HG02938 (cell line): ENCODE measurements around the gene ETS2.

Source experiments
- ATAC-seq: cut with Tn5 transposase; IDR thresholded peaks from one replicate; pipeline ENCODE4 v1.9.1; 2021; ENCODE audit warnings: mild to moderate bottlenecking, moderate library complexity; ENCODE audit not compliant: unreplicated experiment

ETS2 gene

DNA sequence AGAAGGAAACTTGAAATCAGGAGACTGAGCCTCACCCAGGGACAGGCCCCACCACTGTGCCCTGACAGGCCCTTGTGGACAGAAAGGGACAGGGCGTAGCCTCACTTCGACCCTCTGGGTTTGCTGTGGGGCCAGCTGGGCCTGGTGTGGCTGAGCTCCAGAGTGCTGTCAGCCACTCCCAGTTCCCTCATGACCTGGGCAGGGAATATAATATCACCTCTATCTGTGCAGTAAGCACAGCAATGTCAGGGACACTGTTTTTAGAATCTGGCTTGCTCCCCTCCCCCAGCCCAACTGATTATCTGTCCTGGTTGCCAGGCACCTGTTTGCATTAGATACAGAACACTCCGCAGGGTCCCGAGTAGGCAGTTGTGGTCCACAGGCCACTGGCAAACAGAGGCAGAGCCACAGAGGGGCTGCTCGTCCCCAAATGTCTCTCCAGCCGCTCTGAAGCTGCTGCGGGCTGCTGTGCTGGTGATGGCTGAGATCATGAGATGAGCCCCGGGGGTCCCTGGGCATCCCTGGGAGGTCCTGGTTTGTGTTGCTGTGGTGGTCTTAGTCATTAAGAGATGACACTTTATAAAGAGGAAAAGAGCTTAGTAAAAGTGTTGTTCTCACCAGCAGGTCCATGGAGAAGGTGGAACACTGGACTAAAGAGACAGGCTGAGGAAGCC, 51.6 kb downstream of the ETS2 start:
- ATAC-seq: no peak

DNA sequence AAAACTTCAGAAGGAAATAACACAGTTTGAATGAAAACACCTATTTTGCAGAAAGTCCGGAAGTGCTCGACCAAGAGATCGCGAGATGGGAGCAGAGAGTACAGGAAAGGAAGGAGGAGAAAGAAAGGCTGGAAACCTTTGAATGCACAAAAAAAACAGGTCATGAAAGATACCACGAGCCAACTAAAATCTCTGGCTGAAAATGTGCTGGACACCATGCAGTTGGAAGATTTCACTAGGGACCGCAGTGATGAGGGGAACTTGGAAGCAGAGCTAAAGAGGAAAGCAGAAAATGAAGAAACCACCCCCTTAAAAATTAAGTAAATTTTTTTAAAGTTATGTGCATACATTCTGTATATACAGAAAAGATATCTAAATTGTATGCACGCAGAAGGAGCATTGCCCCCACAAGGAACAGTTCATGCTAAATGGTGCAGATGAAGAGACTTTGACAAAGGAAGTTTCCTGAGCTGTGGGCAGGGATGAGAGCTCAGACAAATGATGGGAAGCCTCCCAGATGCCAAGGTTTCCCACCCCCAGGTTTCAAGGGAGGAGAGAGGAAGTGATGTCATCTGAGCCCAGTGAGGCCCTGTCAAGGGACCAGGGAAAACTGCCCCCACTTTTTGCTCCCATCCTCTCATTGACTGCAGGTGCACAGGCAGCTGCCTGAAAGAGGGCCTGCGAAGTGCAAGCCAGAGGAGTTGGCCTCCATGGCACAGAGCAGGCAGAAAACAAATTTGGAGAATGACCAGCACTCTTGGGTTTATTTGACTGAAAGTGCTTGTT, 52.5 kb downstream of the ETS2 start:
- ATAC-seq: no peak

DNA sequence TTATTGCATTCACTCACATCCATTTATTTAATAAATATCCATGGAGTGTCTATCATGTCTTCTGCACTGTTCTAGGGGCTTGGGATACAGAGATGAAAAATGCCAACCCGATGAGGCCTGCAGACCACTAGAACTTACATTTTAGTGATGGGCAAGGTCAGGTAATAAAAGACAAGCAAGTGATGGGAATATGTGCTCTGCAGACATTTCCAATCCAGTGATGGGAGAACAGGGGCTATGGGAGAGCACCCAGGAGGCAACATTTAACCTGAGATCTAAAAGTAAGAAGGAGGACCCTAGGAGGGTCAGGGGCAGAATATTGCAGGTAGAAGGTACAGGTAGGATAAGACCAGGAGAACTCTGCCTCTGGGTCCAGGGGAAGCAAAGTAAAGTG, 53.1 kb downstream of the ETS2 start:
- ATAC-seq: no peak

GRCh38 chr21:38859852-38860251, 54.1 kb downstream of the ETS2 start:
- ATAC-seq: no peak

DNA sequence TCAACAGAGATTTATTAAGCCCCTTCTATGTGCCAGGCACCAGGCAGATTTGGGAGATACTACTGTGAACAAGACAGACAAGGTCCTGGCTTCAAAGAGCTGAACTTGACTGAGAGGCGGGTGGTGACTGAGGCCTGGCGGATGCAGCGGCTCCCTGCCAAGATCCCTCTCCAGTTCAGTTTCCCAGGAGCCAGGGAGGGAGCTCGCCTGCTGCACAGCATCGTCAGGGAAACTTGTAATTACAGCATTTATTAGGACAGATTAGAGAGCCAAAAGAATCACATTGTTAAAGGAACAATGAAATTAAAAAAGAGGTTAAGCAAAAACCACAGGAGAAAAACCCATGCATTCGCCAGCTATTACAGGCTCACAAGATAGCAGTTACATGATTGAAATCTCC, 55.3 kb downstream of the ETS2 start:
- ATAC-seq: no peak

DNA sequence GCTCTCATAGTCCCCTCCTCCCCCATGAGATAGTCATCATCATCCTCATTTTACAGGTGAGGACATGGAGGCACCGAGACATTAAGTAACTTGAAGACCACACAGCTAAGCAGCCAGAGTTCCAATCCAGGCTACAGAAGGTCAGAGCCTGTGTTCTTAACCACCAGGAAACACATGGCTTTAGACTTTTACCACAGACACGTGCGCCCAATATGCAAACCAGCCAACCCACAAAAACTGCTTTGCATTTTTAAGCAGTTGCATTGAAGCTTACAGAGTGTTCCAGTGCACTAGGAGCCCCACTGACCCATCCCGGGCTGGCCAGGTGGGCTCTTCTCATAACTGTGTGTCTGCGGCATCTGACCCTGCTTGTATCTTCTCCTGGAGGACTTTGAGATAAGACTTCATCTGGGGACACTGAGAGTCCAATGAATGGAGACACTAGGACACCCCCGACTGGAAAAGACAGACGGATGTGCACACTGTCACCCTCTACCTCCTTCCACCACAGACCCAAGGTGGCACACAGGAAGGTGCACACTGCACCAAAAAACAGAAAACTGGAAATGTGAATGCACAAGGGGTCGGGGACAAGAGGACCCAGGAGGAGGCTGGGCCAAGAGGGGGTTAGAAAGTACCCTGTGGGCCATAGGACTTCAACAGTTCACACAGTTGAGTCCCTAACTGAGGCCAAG, 56.4 kb downstream of the ETS2 start:
- peak; percentile 94 for ATAC-seq

DNA sequence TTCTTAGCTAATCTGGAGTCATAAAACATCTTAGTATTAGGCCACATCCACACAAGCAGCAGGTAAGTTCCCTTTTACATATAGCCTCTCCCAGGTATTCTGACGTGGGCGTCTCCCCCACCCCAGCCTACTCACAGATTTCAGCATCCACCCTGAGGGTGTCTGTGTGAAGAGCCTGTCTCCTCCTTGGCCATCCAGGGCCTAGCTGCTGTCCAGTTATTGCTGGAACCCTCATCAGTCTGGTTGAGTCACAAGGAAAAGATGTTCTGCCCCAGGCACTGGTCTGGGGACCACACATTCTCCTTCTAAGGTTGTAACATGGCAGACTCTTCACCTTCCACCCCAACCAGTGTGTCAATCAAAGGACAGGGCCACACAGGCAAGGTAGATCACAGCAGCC, 57.6 kb downstream of the ETS2 start:
- no peak for ATAC-seq

DNA sequence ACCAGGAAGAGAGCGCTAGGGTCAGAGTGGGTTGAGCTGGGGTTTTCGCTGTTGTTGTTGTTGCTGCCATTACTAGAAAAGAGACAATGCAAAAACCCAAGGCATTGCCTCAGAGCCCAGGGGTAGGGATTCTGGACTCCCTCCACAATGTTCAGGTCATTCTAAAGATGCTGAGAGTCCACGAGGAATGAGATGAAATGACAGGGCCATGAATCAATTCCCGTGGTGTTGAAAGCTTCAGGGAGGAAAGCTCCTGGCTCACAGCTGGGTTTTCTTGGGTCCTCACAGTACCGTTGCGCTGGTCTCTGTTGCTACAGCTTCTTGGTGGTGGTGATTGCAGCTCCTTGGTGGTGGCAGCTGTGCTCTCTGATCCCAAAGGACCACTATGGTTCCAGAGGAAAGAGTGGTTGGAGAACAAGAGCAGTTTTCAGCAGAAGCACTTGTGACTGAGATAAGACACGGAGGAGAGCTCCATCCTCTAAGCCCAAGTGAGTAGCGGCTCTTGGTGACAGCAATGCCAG, 58.2 kb downstream of the ETS2 start:
- ATAC-seq: no peak

- no peak for ATAC-seq
Measured at GRCh38 chr21:38864964-38865363, 59.2 kb downstream of the ETS2 start.

GRCh38 chr21:38869196-38869595, 63.5 kb downstream of the ETS2 start:
- no peak for ATAC-seq

DNA sequence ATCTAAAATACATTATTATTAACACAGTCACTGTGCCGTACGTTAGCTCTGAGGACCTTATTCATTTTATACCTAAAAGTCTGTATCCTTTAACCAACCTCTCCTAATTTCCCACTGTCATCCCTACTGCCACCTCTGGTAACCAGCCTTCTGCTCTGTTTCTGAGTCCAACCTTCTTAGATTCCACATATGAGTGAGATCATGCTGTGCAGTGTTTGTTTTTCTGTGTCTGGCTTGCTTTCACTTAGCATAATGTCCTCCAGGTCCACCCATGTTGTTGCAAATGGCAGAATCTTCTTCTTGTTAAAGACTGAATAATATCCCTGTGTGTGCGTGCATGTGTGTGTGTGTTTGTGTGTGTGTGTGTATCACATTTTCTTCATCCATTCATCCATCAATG, 64.2 kb downstream of the ETS2 start:
- no peak for ATAC-seq
